Subcutaneous abdominal adipose tissue (tissue), 5 donors: ENCODE results near the gene PYGL.
A peak's percentile ranks its signal among the peaks of the same experiment; 100 is the strongest.
"Not testable (repeated sequence)": the region's sequence is repeated elsewhere in the genome, so short reads cannot be mapped to it uniquely, and the experiment has no call there.

Experiments used
- H3K27ac ChIP-seq: one replicate; pipeline ENCODE4 v1.7.0; 2013; ENCODE audit warnings: low read depth, mild to moderate bottlenecking, inconsistent platforms, low read length, moderate library complexity
- H3K27me3 ChIP-seq, 5 donors: one replicate each; pipeline ENCODE4 v1.7.0; 2013; ENCODE audit warnings: low read length in 5 of 5, inconsistent platforms in 1 of 5; ENCODE audit not compliant: control insufficient read depth in 5 of 5, insufficient read depth in 4 of 5
- H3K36me3 ChIP-seq, 5 donors: one replicate each; pipeline ENCODE4 v1.7.0; 2013; ENCODE audit warnings: low read length in 5 of 5; ENCODE audit not compliant: control insufficient read depth in 5 of 5, insufficient read depth in 5 of 5
- H3K4me1 ChIP-seq, 5 donors: one replicate each; pipeline ENCODE4 v1.7.0; 2013; ENCODE audit warnings: low read length in 5 of 5, mild to moderate bottlenecking in 3 of 5, moderate library complexity in 1 of 5; ENCODE audit not compliant: control insufficient read depth in 5 of 5, insufficient read depth in 5 of 5
- H3K4me3 ChIP-seq, 5 donors: one replicate each; pipeline ENCODE4 v1.7.0; 2013; ENCODE audit warnings: low read length in 5 of 5, low read depth in 1 of 5
- H3K9ac ChIP-seq, 5 donors: one replicate each; pipeline ENCODE4 v1.7.0; 2013; ENCODE audit warnings: low read length in 5 of 5, mild to moderate bottlenecking in 4 of 5, moderate library complexity in 3 of 5
- H3K9me3 ChIP-seq, 5 donors: one replicate each; pipeline ENCODE4 v1.7.0; 2013; ENCODE audit warnings: low read length in 5 of 5; ENCODE audit not compliant: control insufficient read depth in 5 of 5
- donor health status: healthy.
- donor health status: healthy.
- donor health status: healthy.
- donor health status: healthy.
- donor health status: healthy.

The PYGL gene

DNA sequence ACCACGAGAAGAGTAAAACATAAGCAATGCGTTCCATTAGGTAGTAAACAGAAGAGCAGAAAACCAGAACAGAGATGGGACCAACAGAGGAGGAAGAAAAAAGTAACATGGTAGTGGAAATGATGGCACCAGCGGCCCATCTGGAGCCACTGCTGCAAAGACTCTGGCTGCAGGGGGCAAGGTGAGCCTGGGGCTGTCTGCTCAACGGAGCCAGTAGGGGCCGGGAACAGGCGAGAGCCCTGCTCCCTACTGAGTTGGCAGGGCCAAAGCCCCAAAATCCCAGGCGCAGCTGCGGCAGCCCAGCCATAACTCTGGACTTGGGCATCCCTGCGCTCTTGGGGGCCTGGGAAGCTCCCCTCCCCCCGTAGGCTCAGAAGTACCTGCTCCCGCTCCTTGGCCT is 28.5 kb upstream of the PYGL start:
- no peak overlapping the region for H3K4me3 ChIP-seq
- no peaks in the 10 kb centered on the region for H3K36me3 ChIP-seq
- no peak overlapping the region for H3K9ac ChIP-seq
- H3K27me3 ChIP-seq: no peaks in the 10 kb centered on the region
- H3K4me1 ChIP-seq: peaks cover 0 to 1% (median 0%) of the 10 kb centered on the region in 5 donors
- no peak overlapping the region for H3K27ac ChIP-seq
- H3K9me3 ChIP-seq: no peaks in the 10 kb centered on the region

DNA sequence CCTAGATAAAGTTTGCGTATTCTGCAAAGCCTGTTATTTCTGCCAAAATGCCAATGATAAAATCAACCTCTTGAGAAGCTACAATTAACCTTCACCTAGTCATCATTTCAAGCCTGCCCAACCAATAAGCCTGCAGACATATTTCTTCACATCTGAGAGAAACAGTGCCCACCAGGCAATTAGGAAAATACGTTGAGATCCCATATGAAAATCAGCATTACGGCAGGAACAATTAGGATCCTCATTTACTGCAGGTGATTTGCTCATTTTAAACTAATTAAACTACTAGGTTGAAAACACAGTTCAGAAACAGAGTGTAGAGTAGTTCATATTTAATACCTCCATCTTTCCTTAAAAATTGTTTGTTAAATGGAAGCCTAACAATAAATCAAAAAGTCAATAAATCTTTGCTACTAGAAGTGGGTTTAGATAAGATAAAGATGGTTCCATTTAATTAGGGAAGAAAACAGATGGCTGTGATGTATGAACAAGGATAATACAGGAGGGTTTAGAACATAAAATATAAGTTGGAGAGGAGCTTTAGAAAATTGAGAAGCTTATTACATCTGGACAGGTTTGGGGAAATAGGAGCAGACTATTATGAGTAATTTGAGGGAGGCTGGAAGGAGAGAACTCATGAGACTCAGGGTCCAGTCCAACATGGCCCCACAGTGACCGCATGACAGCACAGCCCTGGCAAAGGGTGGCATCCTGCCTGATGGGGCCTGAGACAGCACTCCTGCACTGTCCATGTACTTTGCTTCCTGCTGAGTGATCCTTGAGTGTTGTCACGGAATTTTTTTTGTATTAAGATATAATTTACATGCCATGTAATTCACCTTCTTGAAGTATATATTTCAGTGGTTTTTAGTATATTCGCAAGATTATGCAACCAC is 26.9 kb upstream of the PYGL start:
- Histone ChIP-seq H3K36me3 (no peaks in the 10 kb centered on the region), H3K27ac (no peak overlapping the region), H3K4me3 (no peak overlapping the region)

GRCh38 chr14:50967790-50968189 is 23.5 kb upstream of the PYGL start:
- H3K9me3 ChIP-seq: no peaks in the 10 kb centered on the region
- H3K27ac ChIP-seq: no peak overlapping the region
- no peak overlapping the region for H3K4me3 ChIP-seq
- H3K9ac ChIP-seq: no peak overlapping the region
- no peaks in the 10 kb centered on the region for H3K27me3 ChIP-seq
- H3K36me3 ChIP-seq: no peaks in the 10 kb centered on the region
- peaks cover 0 to 3% (median 0%) of the 10 kb centered on the region in 5 donors for H3K4me1 ChIP-seq

More for the DNA sequence above, 26.9 kb upstream of the PYGL start:
- H3K9me3 ChIP-seq: no peaks in the 10 kb centered on the region
- H3K4me1 ChIP-seq: peaks cover 0 to 2% (median 0%) of the 10 kb centered on the region in 5 donors
- H3K9ac ChIP-seq: no peak overlapping the region
- no peaks in the 10 kb centered on the region for H3K27me3 ChIP-seq

- H3K4me3 ChIP-seq: no peak overlapping the region
- H3K9me3 ChIP-seq: no peaks in the 10 kb centered on the region
- H3K27ac ChIP-seq: no peak overlapping the region
- no peaks in the 10 kb centered on the region for H3K27me3 ChIP-seq
- H3K9ac ChIP-seq: no peak overlapping the region
- H3K4me1 ChIP-seq: peaks cover 0 to 6% (median 1%) of the 10 kb centered on the region in 5 donors
- H3K36me3 ChIP-seq: no peaks in the 10 kb centered on the region
Observed at GRCh38 chr14:50967103-50967502, 22.8 kb upstream of the PYGL start.

DNA sequence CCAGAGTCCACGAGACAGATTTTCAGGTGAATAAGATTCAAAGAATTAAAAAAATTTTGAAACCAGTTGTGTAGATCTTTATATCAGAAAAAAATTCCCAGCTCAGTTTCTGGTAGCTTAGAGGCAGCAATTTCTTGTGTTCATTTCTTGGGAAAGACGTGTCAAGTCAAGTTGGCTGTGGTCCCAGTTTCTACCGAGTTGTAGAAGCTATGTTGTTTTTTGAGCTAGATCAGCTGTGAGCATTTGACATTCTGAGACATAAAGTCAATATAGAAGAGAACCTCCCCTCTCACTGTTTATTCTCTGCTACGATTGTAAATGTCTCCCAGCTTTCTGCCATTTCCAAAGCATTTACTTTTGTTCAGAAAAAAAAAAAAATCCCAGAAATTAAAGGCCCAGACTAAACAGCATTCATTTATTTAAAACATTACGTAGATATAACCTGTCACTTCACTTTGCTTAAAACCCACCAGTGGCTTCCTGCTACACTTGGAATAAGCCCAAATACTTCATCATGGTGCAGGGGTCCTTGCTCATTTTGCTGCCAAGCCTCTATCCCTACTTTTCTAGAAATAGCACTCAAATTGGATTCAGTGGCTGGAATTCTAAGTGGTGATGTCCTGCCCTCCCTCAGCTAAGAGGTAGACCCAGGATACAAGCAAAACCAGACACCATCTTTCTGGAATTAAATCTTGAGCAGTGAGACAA is 20.6 kb upstream of the PYGL start:
- Histone ChIP-seq H3K27me3 (no peaks in the 10 kb centered on the region), H3K36me3 (no peaks in the 10 kb centered on the region), H3K27ac (no peak overlapping the region), H3K4me3 (no peak overlapping the region), H3K9ac (no peak overlapping the region), H3K9me3 (no peaks in the 10 kb centered on the region), H3K4me1 (peaks cover 0 to 17% (median 13%) of the 10 kb centered on the region in 5 donors)

DNA sequence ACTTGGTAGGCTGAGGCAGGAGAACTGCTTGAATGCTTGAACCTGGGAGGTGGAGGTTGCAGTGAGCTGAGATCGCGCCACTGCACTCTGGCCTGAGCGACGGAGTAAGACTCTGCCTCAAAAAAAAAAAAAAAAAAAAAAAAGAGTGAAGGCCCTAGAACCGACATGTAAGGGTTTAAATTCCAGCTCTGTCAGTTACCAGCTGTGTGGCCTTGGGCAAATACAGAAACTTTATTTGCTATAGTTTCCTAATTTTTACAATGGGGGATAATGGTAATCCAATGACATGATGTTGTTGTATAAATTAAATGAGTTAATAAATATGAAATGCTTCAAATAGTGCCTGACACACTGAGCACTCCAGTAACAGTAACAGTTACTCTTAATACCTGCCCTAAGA is 19.6 kb upstream of the PYGL start:
- Histone ChIP-seq H3K4me1 (peaks cover 0 to 17% (median 13%) of the 10 kb centered on the region in 5 donors), H3K36me3 (no peaks in the 10 kb centered on the region), H3K9ac (no peak overlapping the region), H3K4me3 (no peak overlapping the region), H3K27me3 (no peaks in the 10 kb centered on the region), H3K27ac (no peak overlapping the region), H3K9me3 (no peaks in the 10 kb centered on the region)

DNA sequence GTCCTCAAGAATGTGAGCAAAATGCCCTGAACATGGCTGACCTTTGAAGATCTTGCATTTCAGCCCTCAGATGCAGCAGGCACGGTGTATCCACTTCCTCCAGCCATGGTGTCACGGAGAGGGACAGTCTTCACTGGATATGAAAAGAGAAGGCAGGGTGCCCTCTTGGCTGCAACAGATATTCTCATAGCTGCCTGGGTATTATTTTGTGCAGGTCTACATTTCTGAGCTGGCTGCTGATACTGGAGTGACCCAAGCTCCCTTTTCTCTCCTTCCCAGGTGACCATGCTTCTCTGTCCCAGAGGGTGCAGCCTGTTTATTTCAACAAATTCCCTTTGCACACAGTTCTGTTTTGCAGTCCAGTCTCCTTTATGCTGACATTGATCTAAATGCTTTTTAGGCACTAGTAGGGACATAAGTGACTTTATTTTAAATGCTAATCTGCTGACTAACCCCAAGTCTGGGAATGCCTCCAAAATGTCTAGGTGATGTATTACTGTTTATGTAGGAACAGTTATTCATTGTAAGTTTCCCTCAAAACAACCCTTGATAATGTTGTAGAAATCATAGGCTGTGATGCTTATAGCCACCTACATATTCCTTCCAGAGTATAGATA is 17.4 kb upstream of the PYGL start:
- H3K27ac ChIP-seq: no peak overlapping the region
- H3K4me3 ChIP-seq: peak overlapping the region in 3 of 5 donors; percentile 17 to 47 (median 18)

DNA sequence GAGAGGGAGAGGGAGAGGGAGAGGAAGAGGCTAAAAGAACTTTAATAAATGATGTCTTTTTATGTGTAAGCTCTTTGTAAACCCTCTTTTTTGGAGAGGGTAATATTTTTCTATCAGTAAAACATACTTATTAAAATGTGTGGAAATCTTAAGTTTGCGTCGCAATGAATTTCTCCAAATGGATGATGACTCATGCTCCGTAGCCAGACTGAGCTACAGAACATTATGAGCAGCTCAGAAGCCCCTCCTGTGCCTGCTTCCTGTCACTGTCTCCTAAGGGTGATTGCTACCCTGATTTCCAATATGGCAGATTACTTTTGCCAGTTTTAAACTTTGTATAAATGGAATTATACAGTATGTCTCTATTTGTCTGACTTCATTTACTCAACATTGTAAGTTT is 13.0 kb upstream of the PYGL start:
- no peak overlapping the region for H3K4me3 ChIP-seq
- H3K9ac ChIP-seq: no peak overlapping the region
- H3K27ac ChIP-seq: no peak overlapping the region
- no peaks in the 10 kb centered on the region for H3K36me3 ChIP-seq
- H3K27me3 ChIP-seq: no peaks in the 10 kb centered on the region
- H3K4me1 ChIP-seq: peaks cover 0 to 24% (median 18%) of the 10 kb centered on the region in 5 donors
- H3K9me3 ChIP-seq: no peaks in the 10 kb centered on the region

More for the DNA sequence above, 17.4 kb upstream of the PYGL start:
- no peaks in the 10 kb centered on the region for H3K9me3 ChIP-seq
- no peaks in the 10 kb centered on the region for H3K36me3 ChIP-seq
- H3K4me1 ChIP-seq: peaks cover 0 to 17% (median 12%) of the 10 kb centered on the region in 5 donors
- H3K9ac ChIP-seq: no peak overlapping the region
- H3K27me3 ChIP-seq: no peaks in the 10 kb centered on the region

DNA sequence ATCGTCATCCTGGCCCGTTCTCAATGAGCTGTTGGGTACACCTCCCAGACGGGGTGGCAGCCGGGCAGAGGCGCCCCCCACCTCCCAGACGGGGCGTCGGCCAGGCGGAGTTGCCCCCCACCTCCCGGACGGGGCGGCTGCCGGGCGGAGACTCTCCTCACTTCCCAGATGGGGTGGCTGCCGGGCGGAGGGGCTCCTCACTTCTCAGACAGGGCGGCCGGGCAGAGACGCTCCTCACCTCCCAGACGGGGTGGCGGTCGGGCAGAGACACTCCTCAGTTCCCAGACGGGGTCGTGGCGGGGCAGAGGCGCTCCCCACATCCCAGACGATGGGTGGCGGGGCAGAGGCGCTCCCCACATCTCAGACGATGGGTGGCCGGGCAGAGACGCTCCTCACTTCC is 12.1 kb upstream of the PYGL start:
- H3K9me3 ChIP-seq, H3K4me3 ChIP-seq, H3K27ac ChIP-seq, H3K27me3 ChIP-seq, H3K9ac ChIP-seq, H3K36me3 ChIP-seq: not testable (repeated sequence)
- H3K4me1 ChIP-seq: peaks cover 0 to 15% (median 9%) of the 10 kb centered on the region in 5 donors
